H1 (cell line): ENCODE measurements around the gene SGK2. TPM values are rescaled to one million over a fixed set of nuclear protein-coding genes. Genes with fewer than 3 reads are reported as not detected.

Experiments
- CTCF ChIA-PET: fragments of 300-600 bp; sonication (Branson Sonifier 250); formaldehyde crosslinking; loops from one replicate; lab custom pipeline; 2021; ENCODE audit not compliant: partially characterized antibody; lab: Charles Lee
- POLR2A ChIA-PET: fragments of 300-600 bp; sonication (Branson Sonifier 250); formaldehyde crosslinking; loops from one replicate; lab custom pipeline; 2021; ENCODE audit warnings: inconsistent platforms; ENCODE audit not compliant: partially characterized antibody; lab: Charles Lee
- DNase-seq, 2 experiments: peaks; one replicate each; pipeline versions ENCODE4 v3.0.0 to v3.0.0-alpha.2; 2010 to 2022; ENCODE audit warnings: low spot score in 2 of 2, low read depth in 1 of 2, mixed read lengths in 1 of 2
- FAIRE-seq: peaks from 2 replicates; lab custom pipeline; 2011; peaks lifted over from hg19 to GRCh38; lab: Jason Lieb, UNC
- H2AFZ ChIP-seq: 2 replicates; pipeline ENCODE4 v1.8.1; 2012; ENCODE audit warnings: low read length, inconsistent platforms
- H2AK5ac ChIP-seq: 2 replicates; pipeline ENCODE4 v1.6.1; 2013; ENCODE audit warnings: low read depth, low read length
- H2BK120ac ChIP-seq: replicated peaks from 2 replicates; pipeline ENCODE3; 2013; ENCODE audit warnings: low read depth, low read length, inconsistent platforms
- H2BK12ac ChIP-seq: 2 replicates; pipeline ENCODE4 v1.6.1; 2013; ENCODE audit warnings: low read depth, low read length
- H2BK15ac ChIP-seq: 2 replicates; pipeline ENCODE4 v1.6.1; 2013; ENCODE audit warnings: low read length
- H2BK20ac ChIP-seq: 2 replicates; pipeline ENCODE4 v1.6.1; 2013; ENCODE audit warnings: low read length
- H2BK5ac ChIP-seq: 2 replicates; pipeline ENCODE4 v1.6.1; 2013; ENCODE audit warnings: low read depth, low read length
- H3K14ac ChIP-seq: 2 replicates; pipeline ENCODE4 v1.6.1; 2013; ENCODE audit warnings: inconsistent platforms; ENCODE audit not compliant: insufficient read length
- H3K18ac ChIP-seq: 2 replicates; pipeline ENCODE4 v1.6.1; 2013; ENCODE audit warnings: low read length; ENCODE audit errors: extremely low read depth
- H3K23ac ChIP-seq: 2 replicates; pipeline ENCODE4 v1.6.1; 2013; ENCODE audit warnings: inconsistent platforms; ENCODE audit not compliant: insufficient read length
- H3K23me2 ChIP-seq: 2 replicates; pipeline ENCODE4 v1.6.1; 2013; ENCODE audit warnings: low read depth, low read length
- H3K27ac ChIP-seq: 2 replicates; pipeline ENCODE4 v1.6.1; 2011; ENCODE audit warnings: low read depth, low read length, inconsistent platforms
- H3K27me3 ChIP-seq, 4 experiments: replicated peaks in 1 of 4; 1 replicate in 1 of 4; 2 replicates in 3 of 4; pipeline versions ENCODE4 v1.6.1 to v1.8.1; 2011 to 2013; ENCODE audit warnings: low read length in 3 of 4, mild to moderate bottlenecking in 3 of 4, inconsistent platforms in 2 of 4, mixed read lengths in 2 of 4, moderate library complexity in 1 of 4; ENCODE audit not compliant: control insufficient read depth in 3 of 4, insufficient read depth in 3 of 4; ENCODE audit errors: extremely low read depth in 1 of 4
- H3K36me3 ChIP-seq, 4 experiments: 2 replicates each; pipeline versions ENCODE4 v1.6.1 to v1.8.1; 2011 to 2013; ENCODE audit warnings: mild to moderate bottlenecking in 4 of 4, low read length in 3 of 4, moderate library complexity in 2 of 4, control low read depth in 1 of 4, inconsistent platforms in 1 of 4; ENCODE audit not compliant: insufficient read depth in 4 of 4, control insufficient read depth in 2 of 4
- H3K4ac ChIP-seq: replicated peaks from 2 replicates; pipeline ENCODE3; 2013; ENCODE audit warnings: low read length, low read depth, mixed read lengths, inconsistent platforms; ENCODE audit not compliant: insufficient read length
- H3K4me1 ChIP-seq, 4 experiments: replicated peaks in 1 of 4; 1 replicate in 1 of 4; 2 replicates in 3 of 4; pipeline versions ENCODE4 v1.6.1 to v1.8.1; 2011 to 2013; ENCODE audit warnings: low read length in 3 of 4, inconsistent platforms in 2 of 4, mixed read lengths in 1 of 4; ENCODE audit not compliant: insufficient read depth in 4 of 4, control insufficient read depth in 3 of 4
- H3K4me2 ChIP-seq, 2 experiments: 2 replicates each; pipeline versions ENCODE4 v1.6.1 to v1.8.1; 2011 to 2013; ENCODE audit warnings: low read depth in 2 of 2, low read length in 2 of 2, control low read depth in 1 of 2, inconsistent platforms in 1 of 2, mild to moderate bottlenecking in 1 of 2; ENCODE audit not compliant: insufficient read depth in 1 of 2
- H3K4me3 ChIP-seq, 4 experiments: fragments of 200-600, 300-600 bp in 1 of 4; sonication (generic), shearing (Covaris generic), sonication (Bioruptor Twin) in 1 of 4; 2 replicates each; pipeline versions ENCODE4 v1.5.1 to v1.8.1; 2011 to 2016; ENCODE audit warnings: low read length in 4 of 4, low read depth in 3 of 4, control low read depth in 2 of 4, inconsistent platforms in 2 of 4, mild to moderate bottlenecking in 2 of 4, mixed read lengths in 1 of 4, moderate library complexity in 1 of 4; ENCODE audit not compliant: insufficient read depth in 2 of 4; ENCODE audit errors: extremely low read depth in 1 of 4
- H3K56ac ChIP-seq: replicated peaks from 2 replicates; pipeline ENCODE3; 2013; ENCODE audit warnings: low read depth, mild to moderate bottlenecking, mixed read lengths, low read length, inconsistent platforms; ENCODE audit not compliant: insufficient read length
- H3K79me1 ChIP-seq: 2 replicates; pipeline ENCODE4 v1.6.1; 2013; ENCODE audit warnings: low read depth, low read length, control low read depth
- H3K79me2 ChIP-seq, 2 experiments: 2 replicates each; pipeline versions ENCODE4 v1.6.1 to v1.8.1; 2012 to 2013; ENCODE audit warnings: low read length in 2 of 2, mild to moderate bottlenecking in 2 of 2, inconsistent platforms in 1 of 2; ENCODE audit not compliant: insufficient read depth in 2 of 2, control insufficient read depth in 1 of 2
- H3K9ac ChIP-seq, 4 experiments: replicated peaks in 1 of 4; 1 replicate in 1 of 4; 2 replicates in 3 of 4; pipeline versions ENCODE4 v1.6.1 to v1.8.1; 2011 to 2013; ENCODE audit warnings: low read depth in 3 of 4, low read length in 3 of 4, control low read depth in 2 of 4, mild to moderate bottlenecking in 2 of 4, moderate library complexity in 2 of 4, inconsistent platforms in 1 of 4; ENCODE audit errors: extremely low read depth in 1 of 4
- H3K9me3 ChIP-seq, 2 experiments: 2 replicates each; pipeline versions ENCODE4 v1.6.1 to v1.8.1; 2012 to 2013; ENCODE audit warnings: mild to moderate bottlenecking in 2 of 2, moderate library complexity in 2 of 2, control low read depth in 1 of 2, inconsistent platforms in 1 of 2, low read depth in 1 of 2, low read length in 1 of 2, mixed read lengths in 1 of 2; ENCODE audit not compliant: insufficient read depth in 2 of 2
- H4K20me1 ChIP-seq, 2 experiments: replicated peaks in 1 of 2; 2 replicates each; pipeline versions ENCODE3 to v1.8.1; 2011 to 2013; ENCODE audit warnings: inconsistent platforms in 2 of 2, low read length in 2 of 2, mild to moderate bottlenecking in 1 of 2; ENCODE audit not compliant: insufficient read depth in 2 of 2, control insufficient read depth in 1 of 2
- H4K5ac ChIP-seq: 2 replicates; pipeline ENCODE4 v1.6.1; 2013; ENCODE audit warnings: low read length, low read depth, mixed read lengths, inconsistent platforms; ENCODE audit not compliant: insufficient read length
- H4K8ac ChIP-seq: 2 replicates; pipeline ENCODE4 v1.8.0; 2013; ENCODE audit warnings: mild to moderate bottlenecking, moderate library complexity, low read length, inconsistent platforms; ENCODE audit not compliant: insufficient read depth; ENCODE audit errors: extremely low read depth
- H4K91ac ChIP-seq: replicated peaks from 2 replicates; pipeline ENCODE3; 2013; ENCODE audit warnings: low read length, mixed read lengths, inconsistent platforms; ENCODE audit not compliant: insufficient read length
- CEBPB ChIP-seq: IDR thresholded peaks from 2 replicates; pipeline ENCODE4 v1.6.1; 2012; ENCODE audit warnings: low read depth, low read length
- EZH2 ChIP-seq: fragments of 200-600 bp; sonication (generic); IDR thresholded peaks from 2 replicates; pipeline ENCODE4 v1.7.1; 2012; ENCODE audit warnings: low read depth, mild to moderate bottlenecking, moderate library complexity, low read length, inconsistent platforms; ENCODE audit not compliant: severe bottlenecking
- JUND ChIP-seq: IDR thresholded peaks from 2 replicates; pipeline ENCODE4 v1.6.1; 2011; ENCODE audit warnings: mild to moderate bottlenecking, improper control_type of control experiment, low read length
- NRF1 ChIP-seq: IDR thresholded peaks from 2 replicates; pipeline ENCODE4 v1.6.1; 2011; ENCODE audit warnings: mild to moderate bottlenecking, low read depth, low read length, improper control_type of control experiment
- POLR2A ChIP-seq, 2 experiments: IDR thresholded peaks; 1 replicate in 1 of 2; 2 replicates in 1 of 2; pipeline ENCODE4 v1.6.1; 2011; ENCODE audit warnings: low read depth in 2 of 2, low read length in 2 of 2, mild to moderate bottlenecking in 2 of 2; ENCODE audit errors: control extremely low read depth in 1 of 2
- RBBP5 ChIP-seq: IDR thresholded peaks from 2 replicates; pipeline ENCODE4 v1.7.1; 2012; ENCODE audit warnings: low read depth, mild to moderate bottlenecking, inconsistent platforms, low read length, moderate library complexity, borderline replicate concordance
- RFX5 ChIP-seq: IDR thresholded peaks from 2 replicates; pipeline ENCODE4 v1.6.1; 2011; ENCODE audit warnings: low read depth, low read length, improper control_type of control experiment, borderline replicate concordance
- SIRT6 ChIP-seq: IDR thresholded peaks from one replicate; pipeline ENCODE4 v1.7.1; 2012; ENCODE audit warnings: low read length, inconsistent platforms
- SRF ChIP-seq: IDR thresholded peaks from 2 replicates; pipeline ENCODE4 v1.6.1; 2011; ENCODE audit warnings: mild to moderate bottlenecking, low read depth, low read length, moderate library complexity
- SUZ12 ChIP-seq: fragments of 200-600 bp; sonication (generic); IDR thresholded peaks from 2 replicates; pipeline ENCODE4 v1.6.1; 2012; ENCODE audit warnings: mild to moderate bottlenecking, inconsistent platforms, low read length, moderate library complexity, mixed read lengths
- TBP ChIP-seq: IDR thresholded peaks from 2 replicates; pipeline ENCODE4 v1.6.1; 2011; ENCODE audit warnings: low read depth, low read length, improper control_type of control experiment
- YY1 ChIP-seq: IDR thresholded peaks from 2 replicates; pipeline ENCODE4 v1.6.1; 2011; ENCODE audit warnings: low read depth, mild to moderate bottlenecking, low read length
- WGBS, 2 experiments: shearing (Covaris generic) in 1 of 2; methylation state at CpG; one replicate each; pipeline versions ENCODE4 v1.1.6 to v1.1.7; 2013 to 2015; ENCODE audit warnings: low lambda C conversion rate in 2 of 2, mixed read lengths in 2 of 2, inconsistent platforms in 1 of 2, low coverage in 1 of 2, missing lambda C conversion rate in 1 of 2; ENCODE audit not compliant: insufficient replicate concordance in 2 of 2, insufficient coverage in 1 of 2, insufficient read length in 1 of 2; ENCODE audit errors: extremely low coverage in 1 of 2, missing lambda C conversion rate in 1 of 2; 5-methylcytosine and 5-hydroxymethylcytosine counted together
- polyA plus RNA-seq, 7 experiments: library from polyadenylated mRNA; depleted of rRNA in 3 of 7; stranded (reverse) in 5 of 7; unstranded in 2 of 7; fragments of >200 nt in 5 of 7; fragments of 200-250 nt in 2 of 7; gene quantifications; 1 replicate in 5 of 7; 2 replicates in 1 of 7; 4 replicates in 1 of 7; pipeline versions ENCODE4 v1.2.1 to v1.2.3, GENCODE V29; 2011 to 2013; ENCODE audit warnings: missing spikeins in 2 of 7, mixed read lengths in 2 of 7
- total RNA-seq: library from RNA; stranded (reverse); fragmentation: NEBNext Ultra II Directional; extraction: Animal tissue kit (Norgen Biotek cat#: 25700); gene quantifications from 2 replicates; pipeline ENCODE4 v1.2.1, GENCODE V29; 2021
- TF ChIP-seq, protein P1 (sequence below): IDR thresholded peaks from 2 replicates; pipeline ENCODE4 v1.6.1; 2011; ENCODE audit warnings: low read depth, mild to moderate bottlenecking, low read length; ENCODE audit not compliant: insufficient read depth
- TF ChIP-seq, protein P2 (sequence below): IDR thresholded peaks from 2 replicates; pipeline ENCODE4 v1.6.1; 2012; ENCODE audit warnings: inconsistent platforms

SGK2 gene
- total and polyA plus RNA-seq, 2 of the 8 experiments (the other 6 are each of a cell fraction or from before 2014, with no cell fraction given) = 0.21 TPM; not detected in 1

DNA sequence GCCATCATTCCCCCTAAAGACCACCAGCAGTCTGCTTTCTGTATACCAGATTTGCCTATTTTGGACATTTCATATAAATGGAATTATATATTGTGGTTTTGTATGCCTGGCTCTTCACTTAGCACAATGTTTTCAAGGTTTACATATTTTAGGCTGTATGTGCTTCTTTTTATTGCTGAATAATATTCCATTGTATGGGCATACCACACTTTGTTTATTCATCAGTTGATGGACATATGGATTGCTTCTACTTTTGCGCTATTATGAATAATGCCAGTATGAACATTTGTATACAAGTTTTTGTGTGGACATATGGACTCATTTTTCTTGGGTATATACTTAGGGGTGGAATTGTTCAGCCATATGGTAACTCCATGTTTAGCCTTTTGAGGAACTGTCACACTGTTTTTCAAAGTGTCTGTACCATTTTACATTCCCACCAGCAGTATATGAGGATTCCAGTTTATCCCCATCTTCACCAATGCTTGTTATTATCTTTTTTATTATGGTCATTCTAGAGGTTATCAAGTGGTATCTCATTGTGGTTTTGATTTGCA lies 38.7 kb upstream of the SGK2 start:
- no peaks in the 10 kb centered on the region for H3K27me3 ChIP-seq
- no peak overlapping the region for H4K5ac ChIP-seq
- no peak overlapping the region for H3K4ac ChIP-seq
- no peak overlapping the region for H2BK15ac ChIP-seq
- no peak overlapping the region for H3K4me3 ChIP-seq
- no peaks in the 10 kb centered on the region for H3K4me1 ChIP-seq
- H2BK5ac ChIP-seq = no peak overlapping the region
- no peak overlapping the region for H4K8ac ChIP-seq
- no peak overlapping the region for H3K18ac ChIP-seq
- H3K79me2 ChIP-seq = peaks cover 0 to 13% of the 10 kb centered on the region in 2 experiments; a peak in 1 of 4 replicates
- H3K23ac ChIP-seq = no peak overlapping the region
- ChIA-PET POLR2A (no interaction called here), CTCF (no interaction called here)
- H3K79me1 ChIP-seq = no peaks in the 10 kb centered on the region; the same call in 1 of the 2 replicates
- no peak overlapping the region for H2BK12ac ChIP-seq
- no peak overlapping the region for H3K56ac ChIP-seq
- H2AK5ac ChIP-seq = no peak overlapping the region
- 0 out of 2 replicates have a peak, but pooled peaks cover under 1% of the 10 kb centered on the region for H3K23me2 ChIP-seq
- no peaks in the 10 kb centered on the region for H4K20me1 ChIP-seq
- WGBS, 2 experiments = 100% methylated on average over 1 of the region's 1 CpG; no CpG with 5 or more reads in 1 of the 2 experiments
- DNase-seq (no peak), FAIRE-seq (no peak)
- peaks cover 0 to 5% (median 1%) of the 10 kb centered on the region in 4 experiments; a peak in 3 of 8 replicates for H3K36me3 ChIP-seq
- no peak overlapping the region for H2BK20ac ChIP-seq
- H3K9ac ChIP-seq = no peak overlapping the region
- H2AFZ ChIP-seq = no peak overlapping the region
- no peak overlapping the region for H3K4me2 ChIP-seq
- H2BK120ac ChIP-seq = no peak overlapping the region
- H4K91ac ChIP-seq = no peak overlapping the region
- H3K27ac ChIP-seq = no peak overlapping the region
- no peaks in the 10 kb centered on the region for H3K9me3 ChIP-seq
- no peak overlapping the region for H3K14ac ChIP-seq
- TF ChIP-seq SUZ12 (no peak), RFX5 (no peak), YY1 (no peak), SRF (no peak), TBP (no peak), SIRT6 (no peak), RBBP5 (no peak), JUND (no peak), NRF1 (no peak), EZH2 (no peak), POLR2A (IDR thresholded peaks at IDR 0.05; ENCODE audit: control extremely low read depth in 1 of 2, low read depth in 2 of 2, low read length in 2 of 2) (no peak), CEBPB (no peak)
- TF ChIP-seq, protein P1, sequence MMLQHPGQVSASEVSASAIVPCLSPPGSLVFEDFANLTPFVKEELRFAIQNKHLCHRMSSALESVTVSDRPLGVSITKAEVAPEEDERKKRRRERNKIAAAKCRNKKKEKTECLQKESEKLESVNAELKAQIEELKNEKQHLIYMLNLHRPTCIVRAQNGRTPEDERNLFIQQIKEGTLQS = no peak
- TF ChIP-seq, protein P2, sequence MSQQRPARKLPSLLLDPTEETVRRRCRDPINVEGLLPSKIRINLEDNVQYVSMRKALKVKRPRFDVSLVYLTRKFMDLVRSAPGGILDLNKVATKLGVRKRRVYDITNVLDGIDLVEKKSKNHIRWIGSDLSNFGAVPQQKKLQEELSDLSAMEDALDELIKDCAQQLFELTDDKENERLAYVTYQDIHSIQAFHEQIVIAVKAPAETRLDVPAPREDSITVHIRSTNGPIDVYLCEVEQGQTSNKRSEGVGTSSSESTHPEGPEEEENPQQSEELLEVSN = no peak
